ENCODE results near the gene CRTC1. TPM values are rescaled to one million over a fixed set of nuclear protein-coding genes. Genes with fewer than 3 reads are reported as not detected.

The CRTC1 gene
- total and polyA plus RNA-seq, 2 of the 13 experiments (the other 11 are each of a cell fraction or from before 2014, with no cell fraction given): 2.0 to 2.7 TPM

DNA sequence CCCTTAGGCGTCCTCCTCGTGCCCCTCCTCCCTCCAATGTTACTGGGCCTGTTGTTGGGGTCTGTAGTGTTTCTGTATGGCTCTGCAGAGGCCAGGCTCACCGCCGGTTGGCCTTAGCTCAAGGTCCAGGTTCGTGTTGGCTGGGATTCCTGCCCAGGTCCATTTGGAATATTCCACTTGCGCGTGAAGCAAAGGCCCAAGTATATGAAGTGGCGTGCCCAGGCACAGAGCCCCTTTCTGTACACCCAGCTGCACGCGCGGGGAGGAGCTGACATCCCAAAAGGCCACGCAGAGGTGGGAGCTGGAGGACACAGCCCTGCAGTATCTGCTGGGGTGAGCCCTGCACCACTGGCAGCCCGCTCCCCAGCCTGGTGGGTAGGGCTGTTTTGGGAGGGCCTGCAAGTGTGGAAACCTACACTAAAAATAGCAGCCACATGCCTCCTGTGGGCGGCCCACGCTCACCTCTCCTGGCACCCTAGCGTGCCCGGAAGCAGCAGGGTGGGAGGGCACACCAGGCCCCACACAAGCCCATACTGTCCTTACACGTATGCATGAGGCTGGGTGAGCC lies 30.2 kb downstream of the CRTC1 start (continued):
- TF ChIP-seq, protein P1, sequence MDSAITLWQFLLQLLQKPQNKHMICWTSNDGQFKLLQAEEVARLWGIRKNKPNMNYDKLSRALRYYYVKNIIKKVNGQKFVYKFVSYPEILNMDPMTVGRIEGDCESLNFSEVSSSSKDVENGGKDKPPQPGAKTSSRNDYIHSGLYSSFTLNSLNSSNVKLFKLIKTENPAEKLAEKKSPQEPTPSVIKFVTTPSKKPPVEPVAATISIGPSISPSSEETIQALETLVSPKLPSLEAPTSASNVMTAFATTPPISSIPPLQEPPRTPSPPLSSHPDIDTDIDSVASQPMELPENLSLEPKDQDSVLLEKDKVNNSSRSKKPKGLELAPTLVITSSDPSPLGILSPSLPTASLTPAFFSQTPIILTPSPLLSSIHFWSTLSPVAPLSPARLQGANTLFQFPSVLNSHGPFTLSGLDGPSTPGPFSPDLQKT (CRISPR knock-in tag; IDR thresholded peaks at IDR 0.05; ENCODE audit: borderline replicate concordance): no peak
- TF ChIP-seq TOE1 (CRISPR knock-in tag; IDR thresholded peaks at IDR 0.05) (no peak), MED1 (CRISPR knock-in tag; IDR thresholded peaks at IDR 0.05) (0 out of 2 replicates have a peak, but pooled peaks have one; percentile 10), ZNF10 (CRISPR knock-in tag; IDR thresholded peaks at IDR 0.05; ENCODE audit: borderline replicate concordance, low read depth) (no peak), KDM3A (CRISPR knock-in tag; IDR thresholded peaks at IDR 0.05; ENCODE audit: low read depth) (no peak), ZNF619 (CRISPR knock-in tag; IDR thresholded peaks at IDR 0.05) (0 out of 2 replicates have a peak, but pooled peaks have one; percentile 68), FOXM1 (CRISPR knock-in tag; IDR thresholded peaks at IDR 0.05) (no peak), PLRG1 (conservative IDR thresholded peaks at IDR 0.05) (no peak), RARG (CRISPR knock-in tag; IDR thresholded peaks at IDR 0.05; ENCODE audit: low read depth) (no peak), NFKBIZ (CRISPR knock-in tag; IDR thresholded peaks at IDR 0.05) (no peak), MTF2 (CRISPR knock-in tag; IDR thresholded peaks at IDR 0.05; ENCODE audit: borderline replicate concordance) (no peak), MYPOP (CRISPR knock-in tag; IDR thresholded peaks at IDR 0.05) (no peak; the same call in 1 of the 2 replicates), NONO (IDR thresholded peaks at IDR 0.05) (no peak), NONO (CRISPR knock-in tag; conservative IDR thresholded peaks at IDR 0.05) (no peak), ZNF34 (CRISPR knock-in tag; IDR thresholded peaks at IDR 0.05; ENCODE audit: borderline replicate concordance) (no peak), CBX2 (IDR thresholded peaks at IDR 0.05; ENCODE audit: low read depth, low read length) (no peak), CBX2 (CRISPR knock-in tag; IDR thresholded peaks at IDR 0.05; ENCODE audit: low read depth) (no peak), NFRKB (IDR thresholded peaks at IDR 0.05) (no peak), ARNTL (CRISPR knock-in tag; IDR thresholded peaks at IDR 0.05) (0 out of 2 replicates have a peak, but pooled peaks have one; percentile 36), POLR2A (IDR thresholded peaks at IDR 0.05; ENCODE audit: insufficient read depth in 1 of 2, low read depth in 2 of 2, low read length in 2 of 2) (no peak)
- TF ChIP-seq, protein P2, sequence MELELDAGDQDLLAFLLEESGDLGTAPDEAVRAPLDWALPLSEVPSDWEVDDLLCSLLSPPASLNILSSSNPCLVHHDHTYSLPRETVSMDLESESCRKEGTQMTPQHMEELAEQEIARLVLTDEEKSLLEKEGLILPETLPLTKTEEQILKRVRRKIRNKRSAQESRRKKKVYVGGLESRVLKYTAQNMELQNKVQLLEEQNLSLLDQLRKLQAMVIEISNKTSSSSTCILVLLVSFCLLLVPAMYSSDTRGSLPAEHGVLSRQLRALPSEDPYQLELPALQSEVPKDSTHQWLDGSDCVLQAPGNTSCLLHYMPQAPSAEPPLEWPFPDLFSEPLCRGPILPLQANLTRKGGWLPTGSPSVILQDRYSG (CRISPR knock-in tag; IDR thresholded peaks at IDR 0.05): no peak
- TF ChIP-seq, protein P3, sequence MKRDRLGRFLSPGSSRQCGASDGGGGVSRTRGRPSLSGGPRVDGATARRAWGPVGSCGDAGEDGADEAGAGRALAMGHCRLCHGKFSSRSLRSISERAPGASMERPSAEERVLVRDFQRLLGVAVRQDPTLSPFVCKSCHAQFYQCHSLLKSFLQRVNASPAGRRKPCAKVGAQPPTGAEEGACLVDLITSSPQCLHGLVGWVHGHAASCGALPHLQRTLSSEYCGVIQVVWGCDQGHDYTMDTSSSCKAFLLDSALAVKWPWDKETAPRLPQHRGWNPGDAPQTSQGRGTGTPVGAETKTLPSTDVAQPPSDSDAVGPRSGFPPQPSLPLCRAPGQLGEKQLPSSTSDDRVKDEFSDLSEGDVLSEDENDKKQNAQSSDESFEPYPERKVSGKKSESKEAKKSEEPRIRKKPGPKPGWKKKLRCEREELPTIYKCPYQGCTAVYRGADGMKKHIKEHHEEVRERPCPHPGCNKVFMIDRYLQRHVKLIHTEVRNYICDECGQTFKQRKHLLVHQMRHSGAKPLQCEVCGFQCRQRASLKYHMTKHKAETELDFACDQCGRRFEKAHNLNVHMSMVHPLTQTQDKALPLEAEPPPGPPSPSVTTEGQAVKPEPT (CRISPR knock-in tag; IDR thresholded peaks at IDR 0.05; ENCODE audit: low read depth): no peak
- TF ChIP-seq, protein P4, sequence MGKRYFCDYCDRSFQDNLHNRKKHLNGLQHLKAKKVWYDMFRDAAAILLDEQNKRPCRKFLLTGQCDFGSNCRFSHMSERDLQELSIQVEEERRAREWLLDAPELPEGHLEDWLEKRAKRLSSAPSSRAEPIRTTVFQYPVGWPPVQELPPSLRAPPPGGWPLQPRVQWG (CRISPR knock-in tag; IDR thresholded peaks at IDR 0.05; ENCODE audit: borderline replicate concordance, low read depth): no peak

All from HepG2 (cell line).